ENCODE results near the gene NEMP1. TPM values are rescaled to one million over a fixed set of nuclear protein-coding genes. Genes with fewer than 3 reads are reported as not detected.
A peak's percentile ranks its signal among the peaks of the same experiment; 100 is the strongest.

NEMP1 gene
- total RNA-seq, result 1 to 10 TPM; 2.4 to 6.3 (median 3.9) TPM
- 1 to 10 TPM; 1.1 to 2.9 TPM for polyA plus RNA-seq
- long read RNA-seq, donor 1, partial matches to known transcripts, result 1 of 1 reads
- long read RNA-seq, donor 1, other reads (novel, unspliced or antisense), result 0 of 1 reads
- long read RNA-seq, donor 2, full-length matches to known transcripts, result 1 of 5 reads
- long read RNA-seq, donor 2, partial matches to known transcripts, result 1 of 5 reads
- long read RNA-seq, donor 2, other reads (novel, unspliced or antisense), result 3 of 5 reads
- long read RNA-seq, donor 3, result 0 reads

- ATAC-seq (peak; percentile 100), DNase-seq (peak; percentile 89 to 98)
- Histone ChIP-seq H3K4me1 (peaks cover 0 to 22% (median 17%) of the 10 kb centered on the region in 9 donors), H3K27me3 (no peaks in the 10 kb centered on the region), H3K27ac (peak within 1 kb of the TSS; percentile 5 to 90 (median 84)), H3K9me3 (no peaks in the 10 kb centered on the region), H3K36me3 (peaks cover 0 to 8% (median 0%) of the 10 kb centered on the region in 9 donors), H3K4me3 (peak within 1 kb of the TSS; percentile 43 to 87 (median 73))
- intact Hi-C loops (cut with DNase I), result no loop called here
- WGBS, 2 donors, result 0% methylated on average over 35 to 39 of the region's 39 CpGs
- TF ChIP-seq CTCF (IDR thresholded peaks at IDR 0.05), result no peak
Observed at GRCh38 chr12:57078519-57079404, at the start of gene NEMP1. TSS of gene NEMP1 (minus strand) at chr12:57078791. CDS start at chr12:57078745, 46 bp downstream.

DNA sequence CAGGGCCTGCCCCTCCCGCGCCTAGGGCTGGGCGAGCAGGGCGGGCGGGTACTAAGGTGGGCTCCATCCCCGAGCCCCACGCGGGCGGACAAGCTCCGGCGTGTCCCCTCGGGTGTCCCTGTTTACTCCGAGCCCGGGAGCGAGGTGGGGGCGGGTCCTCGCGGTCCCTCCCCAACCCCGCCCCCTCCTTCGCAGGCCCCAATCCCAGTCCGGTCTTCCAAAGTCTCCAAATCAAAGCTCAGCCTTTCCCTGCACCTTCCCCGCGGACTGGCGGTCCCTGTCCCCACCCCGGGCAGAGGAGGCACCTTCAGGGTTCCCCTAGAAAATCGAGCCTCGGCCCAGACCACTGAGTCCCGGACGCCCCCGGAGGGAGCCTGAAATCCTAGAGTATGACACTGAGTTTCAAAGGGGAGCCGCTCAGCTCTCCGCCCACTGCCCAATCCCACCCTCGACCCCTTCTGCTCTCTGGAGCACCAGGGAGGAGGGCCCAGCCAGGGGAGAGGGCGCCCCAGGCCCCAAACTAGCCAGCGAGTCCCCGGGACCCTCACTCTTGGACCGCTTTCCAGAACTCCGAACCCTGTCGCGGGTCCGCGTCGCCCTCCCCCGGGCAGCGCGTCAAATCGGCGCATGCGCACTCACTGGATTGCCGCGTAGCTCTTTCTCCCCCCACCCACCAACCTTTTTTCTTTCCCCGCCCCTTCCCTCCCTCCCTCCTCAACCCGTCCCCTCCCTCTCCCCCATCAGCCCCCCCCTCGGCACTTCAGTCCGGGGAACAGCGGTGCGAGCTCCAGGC is 49.3 kb upstream of the NEMP1 start, which contains the start of gene LRP1:
Gene LRP1, plus strand, starts transcription at position 758 of the 793 bp plus-strand sequence. CDS start 482 bp downstream, outside the sequence.
- Histone ChIP-seq H3K9me3 (no peaks in the 10 kb centered on the region), H3K4me1 (peaks cover 11 to 58% (median 38%) of the 10 kb centered on the region in 9 donors), H3K36me3 (no peaks in the 10 kb centered on the region), H3K4me3 (peak within 1 kb of the TSS; percentile 60 to 99 (median 84)), H3K27me3 (peaks cover 0 to 20% (median 0%) of the 10 kb centered on the region in 7 donors), H3K27ac (peak within 1 kb of the TSS; percentile 89 to 100 (median 98))
- no peak for TF ChIP-seq CTCF (IDR thresholded peaks at IDR 0.05)
- 0% methylated on average over 57 of the region's 57 CpGs for WGBS, 2 donors
- intact Hi-C loops (cut with DNase I), result loop anchor here in 4 of 10 donors (2.0 to 5.0 kb wide), 3 partner anchors 44 to 114 kb away; no protein-coding TSS in a partner anchor
- DNase-seq (peak; percentile 89), ATAC-seq (peak; percentile 70 to 90 (median 86))

DNA sequence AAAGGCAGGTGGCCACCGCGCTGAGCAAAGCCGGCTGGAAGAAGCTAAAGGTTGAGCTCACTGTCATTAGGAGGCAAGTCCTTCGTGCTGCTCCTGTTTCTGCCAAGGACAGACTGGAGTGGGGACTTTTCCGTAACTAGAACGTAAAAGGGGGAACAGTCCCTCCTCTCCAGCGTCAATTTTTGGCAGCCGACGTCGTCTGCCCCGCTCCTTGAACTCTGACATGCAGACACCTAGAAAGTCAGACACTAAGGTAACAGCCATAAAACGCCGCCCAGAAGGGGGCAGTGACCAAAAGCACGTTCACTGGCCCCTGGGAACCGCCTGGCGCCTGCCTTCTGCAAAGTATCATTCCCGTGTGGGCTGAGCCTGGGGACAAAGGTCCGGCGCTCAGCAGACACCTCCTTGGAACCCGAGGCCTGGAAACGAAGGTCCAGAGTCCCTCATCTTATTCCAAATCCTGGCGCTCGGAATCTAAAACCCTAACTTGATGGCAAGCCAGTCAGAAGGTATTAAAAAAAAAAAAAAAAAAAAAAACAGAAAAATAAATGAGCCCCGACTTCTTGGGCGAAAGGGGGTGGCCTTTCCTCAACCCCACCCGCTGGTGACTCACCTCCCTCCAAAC is 48.6 kb upstream of the NEMP1 start:
- TF ChIP-seq CTCF (IDR thresholded peaks at IDR 0.05), result peak in 7 of 9 donors; percentile 19 to 63 (median 50)
- no peaks in the 10 kb centered on the region for H3K36me3 ChIP-seq
- peak; percentile 72 to 74 for DNase-seq
- peaks cover 9 to 51% (median 31%) of the 10 kb centered on the region in 9 donors for H3K4me1 ChIP-seq
- peak overlapping the region; percentile 89 to 100 (median 98) for H3K27ac ChIP-seq
- intact Hi-C loops (cut with DNase I), result loop anchor here in 4 of 10 donors (2.0 to 5.0 kb wide), 3 partner anchors 45 to 115 kb away; no protein-coding TSS in a partner anchor
- H3K9me3 ChIP-seq, result no peaks in the 10 kb centered on the region
- peaks cover 0 to 20% (median 0%) of the 10 kb centered on the region in 7 donors for H3K27me3 ChIP-seq
- 4 to 5% methylated on average over 26 of the region's 26 CpGs for WGBS, 2 donors
- ATAC-seq, result peak; percentile 26 to 65 (median 56)
- H3K4me3 ChIP-seq, result peak overlapping the region; percentile 60 to 99 (median 84)
